MM.1S (cell line): ENCODE results near the gene SYCE1.

Experiments
- DNase-seq: peaks from one replicate; pipeline ENCODE4 v3.0.0-alpha.2; 2015
- H2AFZ ChIP-seq: fragments of 300-600 bp; sonication (generic); 2 replicates; pipeline ENCODE4 v1.6.0; 2016; ENCODE audit warnings: antibody characterized with exemption, low read length
- H3F3A ChIP-seq: fragments of 300-600 bp; sonication (generic); 2 replicates; pipeline ENCODE4 v1.6.1; 2016; ENCODE audit warnings: mild to moderate bottlenecking, antibody characterized with exemption, low read length, moderate library complexity, mixed read lengths; ENCODE audit not compliant: insufficient read depth
- H3K27ac ChIP-seq: fragments of 300-600 bp; sonication (generic); 2 replicates; pipeline ENCODE4 v1.5.1; 2016; ENCODE audit warnings: mild to moderate bottlenecking, low read length
- H3K27me3 ChIP-seq: fragments of 300-600 bp; sonication (generic); replicated peaks from 2 replicates; pipeline ENCODE4 v1.6.0; 2016; ENCODE audit warnings: low read length; ENCODE audit not compliant: insufficient read depth
- H3K36me3 ChIP-seq: fragments of 300-600 bp; sonication (generic); replicated peaks from 2 replicates; pipeline ENCODE4 v1.6.1; 2016; ENCODE audit warnings: mild to moderate bottlenecking, low read length, mixed read lengths; ENCODE audit not compliant: insufficient read depth
- H3K4me1 ChIP-seq: fragments of 300-600 bp; sonication (generic); 2 replicates; pipeline ENCODE4 v1.6.1; 2016; ENCODE audit warnings: low read length, mixed read lengths
- H3K4me2 ChIP-seq: fragments of 300-600 bp; sonication (generic); 2 replicates; pipeline ENCODE4 v1.6.0; 2016; ENCODE audit warnings: low read depth, low read length
- H3K4me3 ChIP-seq: fragments of 300-600 bp; sonication (generic); 2 replicates; pipeline ENCODE4 v1.5.1; 2016; ENCODE audit warnings: low read length, mixed read lengths
- H3K79me2 ChIP-seq: fragments of 300-600 bp; sonication (generic); 2 replicates; pipeline ENCODE4 v1.6.1; 2016; ENCODE audit warnings: mixed run types, low read length, mixed read lengths
- H3K9ac ChIP-seq: fragments of 300-600 bp; sonication (generic); 2 replicates; pipeline ENCODE4 v1.6.1; 2016; ENCODE audit warnings: low read length, mixed read lengths
- H3K9me2 ChIP-seq: fragments of 300-600 bp; sonication (generic); replicated peaks from 2 replicates; pipeline ENCODE4 v1.6.1; 2016; ENCODE audit warnings: mild to moderate bottlenecking, low read length, mixed read lengths; ENCODE audit not compliant: insufficient read depth
- H3K9me3 ChIP-seq: fragments of 300-600 bp; sonication (generic); replicated peaks from 2 replicates; pipeline ENCODE4 v1.6.1; 2016; ENCODE audit warnings: mild to moderate bottlenecking, low read length, mixed read lengths; ENCODE audit not compliant: insufficient read depth
- H4K20me1 ChIP-seq: fragments of 300-600 bp; sonication (generic); 2 replicates; pipeline ENCODE4 v1.6.1; 2016; ENCODE audit warnings: mild to moderate bottlenecking, low read length, moderate library complexity, mixed read lengths; ENCODE audit not compliant: insufficient read depth
- CTCF ChIP-seq: fragments of 300-600 bp; sonication (generic); IDR thresholded peaks from 2 replicates; pipeline ENCODE4 v1.5.1; 2016; ENCODE audit warnings: antibody characterized with exemption, low read length, mixed read lengths
- EZH2 ChIP-seq: fragments of 300-600 bp; sonication (generic); optimal IDR thresholded peaks from 2 replicates; pipeline ENCODE3; 2017; ENCODE audit warnings: low read depth, mild to moderate bottlenecking, antibody characterized with exemption, low read length, mixed read lengths
- EZH2phosphoT487 ChIP-seq: fragments of 300-600 bp; sonication (generic); IDR thresholded peaks from 2 replicates; pipeline ENCODE4 v1.6.1; 2018; ENCODE audit warnings: antibody characterized with exemption, low read length

Gene SYCE1

GRCh38 chr10:133511907-133512528, 53.4 kb downstream of the SYCE1 start:
- TF ChIP-seq EZH2 = no peak
- no peak for TF ChIP-seq EZH2phosphoT487
- no peak for TF ChIP-seq CTCF
- H3F3A ChIP-seq = no peaks in the 10 kb centered on the region
- no peak overlapping the region for H3K4me2 ChIP-seq
- H3K27ac ChIP-seq = no peak overlapping the region
- H3K4me1 ChIP-seq = no peaks in the 10 kb centered on the region
- no peaks in the 10 kb centered on the region for H4K20me1 ChIP-seq
- H3K79me2 ChIP-seq = no peaks in the 10 kb centered on the region
- no peaks in the 10 kb centered on the region for H3K9me2 ChIP-seq
- H3K9me3 ChIP-seq = no peaks in the 10 kb centered on the region
- no peak overlapping the region for H3K9ac ChIP-seq
- H2AFZ ChIP-seq = no peak overlapping the region
- peaks cover 65% of the 10 kb centered on the region for H3K27me3 ChIP-seq
- DNase-seq = no peak
- no peaks in the 10 kb centered on the region for H3K36me3 ChIP-seq
- H3K4me3 ChIP-seq = no peak overlapping the region

- TF ChIP-seq EZH2phosphoT487 = no peak
- TF ChIP-seq CTCF = no peak
- no peak for TF ChIP-seq EZH2
- no peaks in the 10 kb centered on the region for H3K4me1 ChIP-seq
- no peaks in the 10 kb centered on the region for H3K79me2 ChIP-seq
- no peak for DNase-seq
- no peaks in the 10 kb centered on the region for H3K9me3 ChIP-seq
- no peaks in the 10 kb centered on the region for H3K36me3 ChIP-seq
- H3K27me3 ChIP-seq = peaks cover 60% of the 10 kb centered on the region
- no peaks in the 10 kb centered on the region for H4K20me1 ChIP-seq
- no peaks in the 10 kb centered on the region for H3K9me2 ChIP-seq
- no peak overlapping the region for H3K4me2 ChIP-seq
- no peak overlapping the region for H2AFZ ChIP-seq
- no peaks in the 10 kb centered on the region for H3F3A ChIP-seq
- H3K4me3 ChIP-seq = no peak overlapping the region
- no peak overlapping the region for H3K27ac ChIP-seq
- no peak overlapping the region for H3K9ac ChIP-seq
These were observed 54.0 kb downstream of the SYCE1 start for GRCh38 chr10:133511408-133511807.

- no peak for TF ChIP-seq EZH2
- TF ChIP-seq EZH2phosphoT487 = no peak
- no peak for TF ChIP-seq CTCF
- Histone ChIP-seq H4K20me1 (no peaks in the 10 kb centered on the region), H3K27ac (no peak overlapping the region), H2AFZ (no peak overlapping the region), H3F3A (no peaks in the 10 kb centered on the region), H3K9ac (no peak overlapping the region), H3K4me2 (no peak overlapping the region), H3K9me3 (no peaks in the 10 kb centered on the region), H3K4me1 (no peaks in the 10 kb centered on the region), H3K79me2 (no peaks in the 10 kb centered on the region), H3K36me3 (no peaks in the 10 kb centered on the region), H3K9me2 (no peaks in the 10 kb centered on the region), H3K27me3 (peaks cover 53% of the 10 kb centered on the region), H3K4me3 (no peak overlapping the region)
- no peak for DNase-seq
These were observed 55.7 kb downstream of the SYCE1 start for GRCh38 chr10:133509700-133510099.
